ENCODE data around the gene TPSD1. TPM values are rescaled to one million over a fixed set of nuclear protein-coding genes. Genes with fewer than 3 reads are reported as not detected.

TPSD1 gene
- polyA plus RNA-seq, 3 donors: not detected

GRCh38 chr16:1258225-1258600, 2.3 kb downstream of the TPSD1 start:
- Mint-ChIP-seq H3K36me3 (no peaks in the 10 kb centered on the region), H3K4me3 (no peak overlapping the region), H3K27ac (no peak overlapping the region), H3K4me1 (peaks cover 4% of the 10 kb centered on the region), H3K27me3 (ENCODE audit: low read depth in 3 of 3) (peaks cover 28 to 54% (median 30%) of the 10 kb centered on the region in 3 donors), H3K9me3 (peaks cover 0 to 4% (median 0%) of the 10 kb centered on the region in 7 donors)
- H4K20me1 ChIP-seq (ENCODE audit: insufficient read depth, low read length): no peaks in the 10 kb centered on the region
- DNase-seq: no peak
- no peak overlapping the region for H2AFZ ChIP-seq (ENCODE audit: insufficient read depth, low read depth, low read length, poor library complexity, severe bottlenecking)
- no peak overlapping the region for H3K4me3 ChIP-seq (replicated peaks in 1 of 3; ENCODE audit: low read depth in 2 of 3, low read length in 3 of 3)
- intact Hi-C loops (cut with micrococcal nuclease): no loop called here
- H3K27ac ChIP-seq (ENCODE audit: low read depth in 1 of 2, low read length in 2 of 2): no peak overlapping the region
- H3K9ac ChIP-seq (ENCODE audit: insufficient read depth, low read length, poor library complexity, severe bottlenecking): no peak overlapping the region
- H3K79me2 ChIP-seq (ENCODE audit: insufficient read depth, low read length): no peaks in the 10 kb centered on the region
- H3K4me2 ChIP-seq (replicated peaks; ENCODE audit: extremely low read depth, low read length, poor library complexity, severe bottlenecking): no peak overlapping the region
- no peaks in the 10 kb centered on the region for H3K4me1 ChIP-seq (ENCODE audit: control insufficient read depth in 1 of 2, insufficient read depth in 2 of 2, low read length in 2 of 2)
- TF ChIP-seq, protein P1, sequence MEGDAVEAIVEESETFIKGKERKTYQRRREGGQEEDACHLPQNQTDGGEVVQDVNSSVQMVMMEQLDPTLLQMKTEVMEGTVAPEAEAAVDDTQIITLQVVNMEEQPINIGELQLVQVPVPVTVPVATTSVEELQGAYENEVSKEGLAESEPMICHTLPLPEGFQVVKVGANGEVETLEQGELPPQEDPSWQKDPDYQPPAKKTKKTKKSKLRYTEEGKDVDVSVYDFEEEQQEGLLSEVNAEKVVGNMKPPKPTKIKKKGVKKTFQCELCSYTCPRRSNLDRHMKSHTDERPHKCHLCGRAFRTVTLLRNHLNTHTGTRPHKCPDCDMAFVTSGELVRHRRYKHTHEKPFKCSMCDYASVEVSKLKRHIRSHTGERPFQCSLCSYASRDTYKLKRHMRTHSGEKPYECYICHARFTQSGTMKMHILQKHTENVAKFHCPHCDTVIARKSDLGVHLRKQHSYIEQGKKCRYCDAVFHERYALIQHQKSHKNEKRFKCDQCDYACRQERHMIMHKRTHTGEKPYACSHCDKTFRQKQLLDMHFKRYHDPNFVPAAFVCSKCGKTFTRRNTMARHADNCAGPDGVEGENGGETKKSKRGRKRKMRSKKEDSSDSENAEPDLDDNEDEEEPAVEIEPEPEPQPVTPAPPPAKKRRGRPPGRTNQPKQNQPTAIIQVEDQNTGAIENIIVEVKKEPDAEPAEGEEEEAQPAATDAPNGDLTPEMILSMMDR (IDR thresholded peaks at IDR 0.05): no peak
- H3K36me3 ChIP-seq (replicated peaks in 1 of 2; ENCODE audit: control insufficient read depth in 1 of 2, insufficient read depth in 2 of 2, low read length in 2 of 2): no peaks in the 10 kb centered on the region
- 82% methylated on average over 10 of the region's 12 CpGs for WGBS (ENCODE audit: insufficient coverage)
- H3K27me3 ChIP-seq (ENCODE audit: control insufficient read depth in 2 of 2, insufficient read depth in 2 of 2, low read length in 2 of 2): peaks cover 0 to 41% of the 10 kb centered on the region in 2 donors
- H3K9me3 ChIP-seq (replicated peaks in 1 of 2; ENCODE audit: control insufficient read depth in 1 of 2, insufficient read depth in 1 of 2, low read length in 2 of 2): no peaks in the 10 kb centered on the region

DNA sequence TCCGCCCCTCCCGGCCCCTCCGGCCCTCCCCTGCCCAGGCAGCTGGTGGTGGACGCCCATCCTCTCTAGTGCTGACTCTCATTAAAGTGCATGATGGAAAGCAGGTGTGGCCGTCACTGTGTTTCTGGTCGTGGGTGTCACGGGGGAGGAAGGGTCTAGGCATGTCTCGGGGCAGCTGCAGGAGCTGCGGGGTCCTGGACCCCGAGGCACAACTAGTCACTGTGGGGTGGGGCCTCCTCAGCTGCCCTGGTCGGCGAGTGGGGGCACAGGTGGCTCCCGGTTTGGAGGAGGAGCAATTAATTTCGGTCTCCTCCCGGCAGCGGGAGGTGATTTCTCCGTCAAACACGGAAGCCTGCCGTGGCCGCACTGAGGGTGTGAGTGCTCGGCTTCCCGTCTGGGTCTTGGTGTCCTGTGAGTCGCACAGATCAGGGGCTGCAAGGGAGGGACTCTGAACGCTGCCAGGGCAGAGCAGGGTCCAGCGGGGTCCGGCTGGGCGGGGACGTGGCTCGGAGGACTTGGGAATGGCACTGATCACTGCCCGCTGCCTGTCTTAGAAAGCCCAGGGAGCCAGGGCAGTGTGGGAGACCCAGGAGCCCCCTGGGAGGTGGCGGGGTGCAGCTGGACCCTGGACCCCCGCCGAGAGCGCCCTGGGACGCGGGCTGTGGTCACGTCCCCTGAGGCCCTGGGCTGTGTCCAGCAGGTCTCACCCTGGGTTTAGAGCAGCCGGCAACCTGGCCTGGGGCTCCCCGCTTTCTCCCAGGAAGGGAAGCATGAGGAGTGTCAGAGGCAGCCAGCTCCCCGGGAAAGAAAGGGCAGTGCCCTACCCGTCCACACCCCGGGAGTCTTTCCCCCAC, 3.3 kb downstream of the TPSD1 start:
- Mint-ChIP-seq H3K9me3 (peaks cover 0 to 4% (median 0%) of the 10 kb centered on the region in 7 donors), H3K27ac (no peak overlapping the region), H3K27me3 (ENCODE audit: low read depth in 3 of 3) (peaks cover 28 to 54% (median 30%) of the 10 kb centered on the region in 3 donors), H3K4me3 (peak overlapping the region in 1 of 2 donors; percentile 64), H3K36me3 (no peaks in the 10 kb centered on the region), H3K4me1 (peaks cover 4% of the 10 kb centered on the region)
- H3K4me2 ChIP-seq (replicated peaks; ENCODE audit: extremely low read depth, low read length, poor library complexity, severe bottlenecking): no peak overlapping the region
- H3K27me3 ChIP-seq (ENCODE audit: control insufficient read depth in 2 of 2, insufficient read depth in 2 of 2, low read length in 2 of 2): peaks cover 0 to 41% of the 10 kb centered on the region in 2 donors
- H2AFZ ChIP-seq (ENCODE audit: insufficient read depth, low read depth, low read length, poor library complexity, severe bottlenecking): peak overlapping the region; percentile 35
- no peaks in the 10 kb centered on the region for H3K4me1 ChIP-seq (ENCODE audit: control insufficient read depth in 1 of 2, insufficient read depth in 2 of 2, low read length in 2 of 2)
- H3K27ac ChIP-seq (ENCODE audit: low read depth in 1 of 2, low read length in 2 of 2): no peak overlapping the region
- H3K4me3 ChIP-seq (replicated peaks in 1 of 3; ENCODE audit: low read depth in 2 of 3, low read length in 3 of 3): no peak overlapping the region
- H3K9me3 ChIP-seq (replicated peaks in 1 of 2; ENCODE audit: control insufficient read depth in 1 of 2, insufficient read depth in 1 of 2, low read length in 2 of 2): no peaks in the 10 kb centered on the region
- intact Hi-C loops (cut with micrococcal nuclease): no loop called here
- H4K20me1 ChIP-seq (ENCODE audit: insufficient read depth, low read length): no peaks in the 10 kb centered on the region
- WGBS (ENCODE audit: insufficient coverage): 30% methylated on average over 33 of the region's 42 CpGs
- TF ChIP-seq, protein P1 (IDR thresholded peaks at IDR 0.05): no peak
- DNase-seq: no peak
- H3K9ac ChIP-seq (ENCODE audit: insufficient read depth, low read length, poor library complexity, severe bottlenecking): no peak overlapping the region
- no peaks in the 10 kb centered on the region for H3K36me3 ChIP-seq (replicated peaks in 1 of 2; ENCODE audit: control insufficient read depth in 1 of 2, insufficient read depth in 2 of 2, low read length in 2 of 2)
- no peaks in the 10 kb centered on the region for H3K79me2 ChIP-seq (ENCODE audit: insufficient read depth, low read length)
